Ovary (tissue), 9 donors: ENCODE data around the gene NDUFS4. TPM values are rescaled to one million over a fixed set of nuclear protein-coding genes. Genes with fewer than 3 reads are reported as not detected.
"Not testable (repeated sequence)": the region's sequence is repeated elsewhere in the genome, so short reads cannot be mapped to it uniquely, and the experiment has no call there.

Experiments used
- DNase-seq, 5 donors: peaks; one replicate each; pipeline ENCODE4 v3.0.0-alpha.2; 2019 to 2020
- H3K27ac ChIP-seq, 2 donors: fragments of 200-600 bp; one replicate each; pipeline versions ENCODE4 v1.5.1 to v1.8.0; 2019 to 2022
- H3K27me3 ChIP-seq: fragments of 200-600 bp; one replicate; pipeline ENCODE4 v1.8.0; 2022
- H3K36me3 ChIP-seq: fragments of 200-600 bp; sonication (generic); one replicate; pipeline ENCODE4 v1.5.1; 2019
- H3K4me1 ChIP-seq: one replicate; pipeline ENCODE4 v1.8.1; 2013; ENCODE audit warnings: mild to moderate bottlenecking, moderate library complexity; ENCODE audit not compliant: insufficient read depth
- H3K4me3 ChIP-seq: fragments of 200-600 bp; sonication (generic); one replicate; pipeline ENCODE4 v1.5.1; 2017
- H3K9me3 ChIP-seq, 2 donors: fragments of 200-600 bp in 1 of 2; sonication (generic) in 1 of 2; one replicate each; pipeline versions ENCODE4 v1.5.1 to v1.8.1; 2013 to 2019; ENCODE audit warnings: mild to moderate bottlenecking in 1 of 2, moderate library complexity in 1 of 2
- EP300 ChIP-seq: sonication (generic); formaldehyde crosslinking; IDR thresholded peaks from one replicate; pipeline ENCODE4 v1.6.1; 2017; ENCODE audit warnings: antibody characterized with exemption
- POLR2A ChIP-seq: fragments of 450-650 bp; IDR thresholded peaks from one replicate; pipeline ENCODE4 v1.6.1; 2017; ENCODE audit warnings: antibody characterized with exemption, mild to moderate bottlenecking, moderate library complexity
- WGBS, 3 donors: extraction: QIAGEN DNeasy Blood & Tissue Kit in 1 of 3; methylation state at CpG; one replicate each; pipeline versions ENCODE4 v1.1.5 to v1.1.7; 2013 to 2017; 5-methylcytosine and 5-hydroxymethylcytosine counted together
- intact Hi-C, 4 donors: fragments of 100-400 bp; cut with DNase I; formaldehyde crosslinking; loops; one replicate each; pipeline versions ENCODE4 v1.11.0 to v1.15.1; 2022 to 2023
- polyA plus RNA-seq, 2 donors: library from polyadenylated mRNA; stranded (reverse); fragments of 200-250 nt in 1 of 2; fragments of 350-450 nt in 1 of 2; fragmentation: Illumina TruSeq in 1 of 2; extraction: RNeasy Lipid Tissue Mini Kit (QIAGEN cat#74804) in 1 of 2; gene quantifications; one replicate each; pipeline ENCODE4 v1.2.3, GENCODE V29; 2013 to 2014
- total RNA-seq, 7 donors: library from RNA; depleted of rRNA in 2 of 7; stranded (reverse); fragments of >200 nt in 2 of 7; fragmentation: NEBNext Ultra II Directional in 3 of 7; extraction: Animal tissue kit (Norgen Biotek cat#: 25700) in 3 of 7; gene quantifications; one replicate each; pipeline versions ENCODE4 v1.1.0 to v1.2.4, GENCODE V29; 2016 to 2023
- TF ChIP-seq, protein P1 (sequence below), 3 donors: fragments of 450-650 bp in 2 of 3; fragments of 200-600 bp in 1 of 3; IDR thresholded peaks; one replicate each; pipeline versions ENCODE4 v1.5.1 to v1.8.0; 2016 to 2022; ENCODE audit warnings: antibody characterized with exemption in 3 of 3, mild to moderate bottlenecking in 1 of 3
- donor health status: DM: no; HTN: no; CAD: no; lungs with moderate emphysema.
- donor health status: DM: no; HTN: no; CAD: no.
- donor health status: Bipolar disorder and iron deficiency.
- donor health status: DM: yes; HTN: yes; CAD: no.
- donor health status: DM: no; HTN: no; CAD: no.
- donor health status: DM: yes; HTN: yes; CAD: no.

The NDUFS4 gene
- total and polyA plus RNA-seq, 9 donors = 75.1 to 145 (median 101) TPM

DNA sequence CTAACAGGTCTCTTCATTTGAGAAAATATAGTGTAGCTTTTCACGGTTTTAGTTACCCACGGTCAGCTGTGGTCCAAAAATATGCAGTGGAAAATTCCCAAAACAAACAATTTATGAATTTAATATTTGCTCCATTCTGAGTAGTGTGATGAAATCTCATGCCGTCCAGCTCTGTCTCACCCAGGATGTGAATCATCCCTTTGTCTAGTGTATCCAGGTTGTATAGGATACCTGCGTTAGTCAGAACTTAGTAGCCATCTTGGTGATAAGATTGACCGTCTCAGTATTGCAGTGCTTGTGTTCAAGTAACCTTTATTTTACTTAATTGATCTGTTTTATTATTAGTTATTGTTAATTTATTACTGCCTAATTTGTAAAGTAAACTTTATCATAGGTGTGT is 41.1 kb downstream of the NDUFS4 start:
- intact Hi-C loops = no loop called here
- H3K9me3 ChIP-seq = no peaks in the 10 kb centered on the region
- WGBS, 3 donors = 52 to 73% (median 55%) methylated on average over 5 of the region's 5 CpGs

DNA sequence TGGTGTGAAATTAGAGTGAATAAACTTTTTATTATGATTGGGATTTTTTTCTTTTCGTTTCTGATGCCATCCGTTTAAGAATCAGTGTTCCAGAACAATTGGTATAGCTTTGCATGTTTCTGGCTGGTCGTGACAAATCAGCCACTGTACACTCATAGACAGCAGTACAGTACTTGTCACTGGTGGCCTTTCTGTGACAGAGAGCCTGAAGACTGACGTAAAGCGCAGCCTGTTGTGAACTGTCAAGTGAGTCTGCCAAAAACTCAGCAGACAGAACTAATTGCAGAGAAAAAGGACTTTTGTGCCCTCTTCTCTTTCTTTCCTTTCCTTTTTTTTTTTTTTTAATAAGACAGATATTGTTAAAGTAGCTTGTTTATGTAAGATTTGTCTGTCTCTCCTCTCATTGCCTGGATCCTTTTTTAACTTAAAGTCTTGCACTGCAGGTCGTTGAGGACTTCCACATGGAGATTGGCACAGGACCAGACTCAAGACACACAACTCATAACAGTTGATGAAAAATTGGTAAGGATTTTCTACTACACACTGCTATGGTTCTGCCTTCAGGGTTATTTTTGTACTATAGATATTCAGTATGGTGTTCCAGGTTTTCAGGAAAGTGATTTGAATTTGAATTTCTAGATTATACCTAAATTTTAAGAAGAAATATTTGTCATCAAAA is 42.7 kb downstream of the NDUFS4 start:
- Histone ChIP-seq H3K27me3 (no peaks in the 10 kb centered on the region), H3K4me3 (no peak overlapping the region), H3K36me3 (no peaks in the 10 kb centered on the region), H3K4me1 (peaks cover 4% of the 10 kb centered on the region), H3K27ac (no peak overlapping the region), H3K9me3 (no peaks in the 10 kb centered on the region)
- intact Hi-C loops = no loop called here
- WGBS, 3 donors = 49 to 57% (median 52%) methylated on average over 6 of the region's 6 CpGs
- TF ChIP-seq EP300 (no peak), POLR2A (no peak)
- TF ChIP-seq, protein P1, sequence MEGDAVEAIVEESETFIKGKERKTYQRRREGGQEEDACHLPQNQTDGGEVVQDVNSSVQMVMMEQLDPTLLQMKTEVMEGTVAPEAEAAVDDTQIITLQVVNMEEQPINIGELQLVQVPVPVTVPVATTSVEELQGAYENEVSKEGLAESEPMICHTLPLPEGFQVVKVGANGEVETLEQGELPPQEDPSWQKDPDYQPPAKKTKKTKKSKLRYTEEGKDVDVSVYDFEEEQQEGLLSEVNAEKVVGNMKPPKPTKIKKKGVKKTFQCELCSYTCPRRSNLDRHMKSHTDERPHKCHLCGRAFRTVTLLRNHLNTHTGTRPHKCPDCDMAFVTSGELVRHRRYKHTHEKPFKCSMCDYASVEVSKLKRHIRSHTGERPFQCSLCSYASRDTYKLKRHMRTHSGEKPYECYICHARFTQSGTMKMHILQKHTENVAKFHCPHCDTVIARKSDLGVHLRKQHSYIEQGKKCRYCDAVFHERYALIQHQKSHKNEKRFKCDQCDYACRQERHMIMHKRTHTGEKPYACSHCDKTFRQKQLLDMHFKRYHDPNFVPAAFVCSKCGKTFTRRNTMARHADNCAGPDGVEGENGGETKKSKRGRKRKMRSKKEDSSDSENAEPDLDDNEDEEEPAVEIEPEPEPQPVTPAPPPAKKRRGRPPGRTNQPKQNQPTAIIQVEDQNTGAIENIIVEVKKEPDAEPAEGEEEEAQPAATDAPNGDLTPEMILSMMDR (IDR thresholded peaks at IDR 0.05) = no peak
- DNase-seq = no peak

More for the DNA sequence above, 41.1 kb downstream of the NDUFS4 start:
- DNase-seq = no peak
- Histone ChIP-seq H3K27me3 (no peaks in the 10 kb centered on the region), H3K27ac (no peak overlapping the region), H3K4me1 (peaks cover 5% of the 10 kb centered on the region), H3K36me3 (no peaks in the 10 kb centered on the region), H3K4me3 (no peak overlapping the region)
- TF ChIP-seq EP300 (no peak), POLR2A (no peak)

DNA sequence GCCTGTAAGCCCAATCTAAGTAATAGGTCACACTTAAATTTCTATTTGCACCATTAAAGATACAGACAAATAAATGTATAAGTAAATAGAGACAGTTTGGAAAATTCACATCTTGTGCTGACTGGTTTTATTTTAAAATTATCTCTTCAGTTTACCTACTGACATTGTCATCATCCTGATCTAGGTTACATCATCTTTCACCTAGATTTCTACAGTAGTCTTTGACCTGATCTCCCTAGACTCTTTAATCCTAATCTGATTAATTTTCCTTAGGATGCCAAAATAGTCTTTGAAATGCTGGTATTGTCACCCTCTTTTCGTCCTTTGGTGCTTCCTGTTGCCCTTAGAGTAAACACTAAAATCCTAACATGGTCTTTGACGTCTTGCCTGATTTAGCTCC is 43.9 kb downstream of the NDUFS4 start:
- WGBS, 3 donors = 69 to 81% (median 73%) methylated on average over 2 of the region's 2 CpGs
- TF ChIP-seq EP300 (no peak), POLR2A (no peak)
- TF ChIP-seq, protein P1 (IDR thresholded peaks at IDR 0.05) = no peak
- H3K9me3 ChIP-seq = no peaks in the 10 kb centered on the region
- H3K4me1 ChIP-seq = peaks cover 5% of the 10 kb centered on the region
- no peak for DNase-seq
- no peaks in the 10 kb centered on the region for H3K36me3 ChIP-seq
- H3K27me3 ChIP-seq = no peaks in the 10 kb centered on the region
- H3K27ac ChIP-seq = no peak overlapping the region
- intact Hi-C loops = no loop called here
- no peak overlapping the region for H3K4me3 ChIP-seq

DNA sequence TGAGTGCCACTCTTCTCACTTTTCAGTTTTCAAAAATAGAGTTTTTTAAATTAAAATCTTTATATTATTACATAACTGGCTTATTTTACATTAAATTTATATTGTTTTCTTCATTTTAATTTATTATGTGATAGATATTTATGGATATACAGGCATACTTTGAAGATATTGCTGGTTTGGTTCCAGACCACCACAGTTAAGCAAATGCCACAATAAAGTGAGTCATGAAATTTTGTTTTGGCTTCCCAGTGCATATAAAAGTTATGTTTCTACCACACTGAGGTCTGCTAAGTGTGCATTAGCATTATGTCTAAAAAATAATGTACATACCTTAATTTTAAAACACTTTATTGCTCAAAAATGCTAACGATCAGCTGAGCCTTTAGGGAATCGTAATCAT is 47.4 kb downstream of the NDUFS4 start:
- Histone ChIP-seq H3K9me3 (no peaks in the 10 kb centered on the region), H3K27ac (no peak overlapping the region), H3K36me3 (no peaks in the 10 kb centered on the region), H3K4me3 (no peak overlapping the region), H3K27me3 (no peaks in the 10 kb centered on the region), H3K4me1 (peaks cover 4% of the 10 kb centered on the region)
- intact Hi-C loops = no loop called here
- no peak for DNase-seq
- TF ChIP-seq EP300 = no peak
- 20 to 45% (median 24%) methylated on average over 2 of the region's 2 CpGs for WGBS, 3 donors

DNA sequence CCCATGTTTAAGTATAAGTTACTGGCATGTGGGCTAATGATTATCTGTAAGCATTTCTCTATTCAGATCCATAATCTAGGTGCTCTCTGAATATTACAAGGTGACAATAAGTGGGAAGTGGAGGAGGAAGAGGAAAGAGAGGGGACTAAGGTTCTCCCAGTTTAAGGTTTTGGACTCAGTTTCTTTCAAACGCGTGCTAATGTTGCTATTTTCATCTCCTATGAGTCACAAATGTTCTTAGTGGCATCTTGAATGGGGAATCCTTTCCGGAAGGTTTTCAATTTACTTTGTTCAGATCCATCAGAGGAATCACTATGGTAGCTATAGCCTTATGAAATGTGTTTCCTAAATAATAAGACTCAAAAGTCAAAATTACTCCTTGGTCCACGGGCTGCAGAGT is 48.5 kb downstream of the NDUFS4 start:
- H3K4me3 ChIP-seq, H3K27ac ChIP-seq, intact Hi-C loops, H3K4me1 ChIP-seq, H3K27me3 ChIP-seq, DNase-seq, H3K9me3 ChIP-seq, H3K36me3 ChIP-seq: not testable (repeated sequence)
- WGBS, 3 donors = 66 to 95% (median 84%) methylated on average over 4 of the region's 4 CpGs

DNA sequence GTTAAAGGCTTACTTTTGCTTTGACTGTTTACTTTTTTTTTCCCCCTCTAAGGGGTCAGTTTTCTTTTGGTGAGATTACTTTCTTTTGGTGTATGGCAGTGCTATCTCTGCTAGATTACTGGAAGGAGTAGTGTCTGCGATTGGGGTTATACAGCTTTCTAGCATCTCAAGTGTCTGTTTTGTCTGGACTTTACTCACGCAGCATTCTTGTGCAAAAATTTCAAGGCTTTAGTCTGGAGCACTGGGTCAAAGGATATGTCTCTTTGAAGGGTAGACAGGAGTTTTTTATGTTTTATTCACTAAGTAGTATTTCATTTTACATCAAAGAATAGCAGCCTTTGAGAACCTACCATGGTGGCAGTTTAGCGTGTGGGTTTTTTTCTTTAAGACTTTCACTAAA is 52.6 kb downstream of the NDUFS4 start:
- no peak for DNase-seq
- 13 to 39% (median 19%) methylated on average over 3 of the region's 3 CpGs for WGBS, 3 donors
- intact Hi-C loops = no loop called here

More for the DNA sequence above, 52.6 kb downstream of the NDUFS4 start:
- Histone ChIP-seq H3K36me3 (no peaks in the 10 kb centered on the region), H3K9me3 (no peaks in the 10 kb centered on the region), H3K4me3 (no peak overlapping the region), H3K27ac (no peak overlapping the region), H3K27me3 (no peaks in the 10 kb centered on the region), H3K4me1 (peaks cover 3% of the 10 kb centered on the region)
- TF ChIP-seq, protein P1 (IDR thresholded peaks at IDR 0.05) = no peak
- no peak for TF ChIP-seq EP300
- TF ChIP-seq POLR2A = no peak
